ENCODE data around the gene PDE8A. TPM values are rescaled to one million over a fixed set of nuclear protein-coding genes. Genes with fewer than 3 reads are reported as not detected.

The PDE8A gene
- total RNA-seq, 1 donor from 2014 or later, result 17.4 TPM

DNA sequence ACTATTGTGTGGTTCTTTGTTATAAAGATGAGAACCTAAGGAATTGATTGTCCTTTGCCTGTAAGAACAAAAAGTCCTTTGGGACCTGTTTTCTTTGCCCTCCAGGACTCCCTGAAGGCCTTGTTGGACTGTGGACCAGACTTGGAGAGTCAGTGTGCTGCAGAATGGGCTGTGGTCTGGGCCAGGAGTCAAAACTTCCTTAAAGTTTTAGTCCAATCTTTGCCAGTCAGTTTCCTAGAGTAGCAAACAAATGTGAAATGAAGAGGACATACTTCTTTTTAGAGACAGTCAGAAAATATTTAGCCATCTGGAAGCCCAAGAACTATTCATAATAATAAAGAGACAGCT is 45.4 kb downstream of the PDE8A start:
- H3K4me3 Mint-ChIP-seq, result no peak overlapping the region
- peaks cover 52% of the 10 kb centered on the region for H3K4me1 Mint-ChIP-seq (ENCODE audit: low read depth)
- peaks cover 2% of the 10 kb centered on the region for H3K36me3 Mint-ChIP-seq (ENCODE audit: low read depth)
- no peak overlapping the region for H3K27ac Mint-ChIP-seq
- no peaks in the 10 kb centered on the region for H3K9me3 Mint-ChIP-seq
- no peak for DNase-seq (ENCODE audit: low spot score)
- intact Hi-C loops (cut with micrococcal nuclease), result no loop called here
- no peaks in the 10 kb centered on the region for H3K27me3 Mint-ChIP-seq (ENCODE audit: insufficient read depth)

DNA sequence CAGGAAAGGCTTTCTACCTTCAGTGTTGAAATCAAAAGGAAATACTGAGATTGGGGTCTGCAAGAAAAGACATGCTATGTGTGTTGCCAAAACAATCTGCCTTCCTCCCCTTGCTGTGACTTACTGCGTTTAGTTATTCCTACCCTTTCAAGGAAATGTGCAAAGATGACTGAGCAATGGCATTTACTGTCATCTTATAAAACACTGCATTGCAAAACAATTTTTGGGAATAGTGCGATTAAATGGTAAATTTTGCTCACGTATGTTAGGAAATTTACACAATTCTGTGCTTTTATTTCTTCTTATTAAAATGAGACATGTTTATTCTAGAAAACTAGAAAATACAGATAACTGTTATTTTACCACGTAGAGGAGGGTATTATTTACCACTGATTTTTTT is 45.8 kb downstream of the PDE8A start:
- Mint-ChIP-seq H3K4me1 (ENCODE audit: low read depth) (peaks cover 54% of the 10 kb centered on the region), H3K36me3 (ENCODE audit: low read depth) (peaks cover 2% of the 10 kb centered on the region), H3K9me3 (no peaks in the 10 kb centered on the region), H3K27me3 (ENCODE audit: insufficient read depth) (no peaks in the 10 kb centered on the region), H3K4me3 (no peak overlapping the region), H3K27ac (no peak overlapping the region)
- intact Hi-C loops (cut with micrococcal nuclease), result no loop called here
- no peak for DNase-seq (ENCODE audit: low spot score)

GRCh38 chr15:85028416-85028815 is 46.8 kb downstream of the PDE8A start:
- Mint-ChIP-seq H3K27ac (no peak overlapping the region), H3K9me3 (no peaks in the 10 kb centered on the region), H3K36me3 (ENCODE audit: low read depth) (peaks cover 2% of the 10 kb centered on the region), H3K27me3 (ENCODE audit: insufficient read depth) (no peaks in the 10 kb centered on the region), H3K4me1 (ENCODE audit: low read depth) (peaks cover 54% of the 10 kb centered on the region), H3K4me3 (no peak overlapping the region)
- intact Hi-C loops (cut with micrococcal nuclease), result no loop called here
- DNase-seq (ENCODE audit: low spot score), result no peak

DNA sequence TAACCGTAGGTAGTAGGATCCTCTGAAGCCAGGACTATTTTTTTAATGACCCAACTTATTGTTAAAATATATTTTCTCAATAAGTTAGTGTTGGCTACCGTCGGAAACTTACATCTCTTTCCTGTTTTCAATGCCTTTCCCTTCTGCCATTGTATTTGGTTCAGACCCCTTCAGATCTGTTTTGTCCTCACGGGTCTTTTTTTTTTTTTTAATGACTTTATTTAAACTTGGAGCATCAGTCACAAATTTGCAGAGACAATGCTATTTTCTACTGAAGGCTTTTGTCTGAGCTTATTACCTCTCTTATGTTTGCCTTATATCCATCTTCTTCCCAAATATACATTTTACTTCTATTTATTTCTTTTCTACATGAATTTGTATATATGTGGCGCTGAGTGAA is 47.6 kb downstream of the PDE8A start:
- no peaks in the 10 kb centered on the region for H3K9me3 Mint-ChIP-seq
- intact Hi-C loops (cut with micrococcal nuclease), result no loop called here
- no peak overlapping the region for H3K4me3 Mint-ChIP-seq

GRCh38 chr15:85030301-85030929 is 48.8 kb downstream of the PDE8A start:
- intact Hi-C loops (cut with micrococcal nuclease), result no loop called here
- no peaks in the 10 kb centered on the region for H3K27me3 Mint-ChIP-seq (ENCODE audit: insufficient read depth)
- DNase-seq (ENCODE audit: low spot score), result no peak
- no peaks in the 10 kb centered on the region for H3K9me3 Mint-ChIP-seq
- H3K4me3 Mint-ChIP-seq, result no peak overlapping the region
- peaks cover 47% of the 10 kb centered on the region for H3K4me1 Mint-ChIP-seq (ENCODE audit: low read depth)
- peaks cover 2% of the 10 kb centered on the region for H3K36me3 Mint-ChIP-seq (ENCODE audit: low read depth)
- no peak overlapping the region for H3K27ac Mint-ChIP-seq

More for the DNA sequence above, 47.6 kb downstream of the PDE8A start:
- H3K27ac Mint-ChIP-seq, result no peak overlapping the region
- H3K36me3 Mint-ChIP-seq (ENCODE audit: low read depth), result peaks cover 2% of the 10 kb centered on the region
- no peaks in the 10 kb centered on the region for H3K27me3 Mint-ChIP-seq (ENCODE audit: insufficient read depth)
- H3K4me1 Mint-ChIP-seq (ENCODE audit: low read depth), result peaks cover 54% of the 10 kb centered on the region
- no peak for DNase-seq (ENCODE audit: low spot score)

DNA sequence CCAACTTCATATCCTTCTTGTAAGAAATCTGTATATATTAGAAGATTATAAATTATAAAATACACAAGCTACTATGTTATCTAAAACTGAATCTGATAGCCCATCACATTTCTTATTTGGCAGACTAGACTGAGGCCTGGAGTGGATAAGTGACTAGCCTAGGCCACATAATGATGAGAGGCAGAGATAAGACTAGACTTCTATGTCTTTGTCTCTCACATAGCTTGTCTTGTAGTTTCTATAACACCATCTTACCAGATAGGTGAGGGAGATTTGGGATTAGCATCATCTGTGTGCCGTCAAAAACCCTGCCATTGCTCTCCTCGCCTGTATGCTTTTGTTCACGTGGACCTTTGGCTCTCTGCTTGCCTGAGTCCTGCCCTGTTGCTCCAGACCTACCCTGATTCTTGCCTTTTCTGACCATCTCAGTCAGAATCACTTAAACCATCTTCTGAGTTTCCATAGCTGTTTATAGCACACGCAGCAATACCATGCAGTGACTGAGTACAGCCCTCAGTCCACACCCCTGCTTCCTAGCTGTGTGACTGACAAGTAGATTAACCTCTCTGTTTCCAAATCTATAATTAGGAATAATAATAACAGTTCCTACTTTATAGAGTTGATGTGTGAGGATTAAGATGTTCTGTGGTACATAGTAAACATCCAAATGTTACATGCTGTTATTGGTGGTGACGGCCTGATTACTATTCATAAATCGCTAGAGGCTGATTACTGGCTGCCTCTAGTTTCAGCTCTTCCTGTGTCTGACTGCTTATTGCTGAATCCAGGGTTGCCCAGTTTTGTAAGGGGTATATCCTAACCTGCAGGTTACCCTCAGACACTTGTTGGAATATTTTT is 49.7 kb downstream of the PDE8A start:
- peaks cover 2% of the 10 kb centered on the region for H3K36me3 Mint-ChIP-seq (ENCODE audit: low read depth)
- H3K27me3 Mint-ChIP-seq (ENCODE audit: insufficient read depth), result no peaks in the 10 kb centered on the region
- no peak overlapping the region for H3K27ac Mint-ChIP-seq
- intact Hi-C loops (cut with micrococcal nuclease), result no loop called here
- H3K4me3 Mint-ChIP-seq, result no peak overlapping the region
- no peak for DNase-seq (ENCODE audit: low spot score)
- H3K4me1 Mint-ChIP-seq (ENCODE audit: low read depth), result peaks cover 39% of the 10 kb centered on the region
- H3K9me3 Mint-ChIP-seq, result no peaks in the 10 kb centered on the region

DNA sequence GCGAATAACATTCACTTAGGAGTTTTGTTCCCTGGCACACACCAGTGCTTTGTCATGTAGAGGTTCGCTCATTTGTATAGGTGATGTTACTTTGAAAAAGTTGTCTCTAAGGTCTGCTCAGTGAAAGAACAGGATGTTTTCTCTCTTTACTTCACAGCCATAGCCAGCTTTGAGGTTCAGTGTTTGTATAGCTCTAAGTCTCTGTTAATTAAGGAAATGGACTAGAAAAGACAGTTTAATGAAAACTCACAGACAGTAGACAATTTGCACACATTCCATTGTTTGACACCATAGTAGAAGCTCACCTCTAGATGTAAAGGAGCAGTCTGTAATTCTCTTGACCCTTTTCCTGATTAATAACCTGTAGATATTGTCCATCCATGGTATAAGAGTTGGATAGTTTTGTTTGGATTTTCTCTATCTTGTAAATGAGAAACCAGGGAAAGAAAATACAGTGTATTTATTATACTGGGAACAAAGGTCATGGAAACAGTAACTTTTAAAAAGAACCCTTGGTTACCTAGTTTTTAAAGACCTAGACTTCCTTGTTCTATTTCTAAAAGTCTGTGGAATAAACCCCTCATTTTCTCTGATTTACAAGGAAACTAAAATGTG is 50.4 kb downstream of the PDE8A start:
- peaks cover 2% of the 10 kb centered on the region for H3K36me3 Mint-ChIP-seq (ENCODE audit: low read depth)
- H3K4me1 Mint-ChIP-seq (ENCODE audit: low read depth), result peaks cover 39% of the 10 kb centered on the region
- no peak overlapping the region for H3K4me3 Mint-ChIP-seq
- no peaks in the 10 kb centered on the region for H3K9me3 Mint-ChIP-seq
- intact Hi-C loops (cut with micrococcal nuclease), result no loop called here
- no peak for DNase-seq (ENCODE audit: low spot score)
- H3K27me3 Mint-ChIP-seq (ENCODE audit: insufficient read depth), result no peaks in the 10 kb centered on the region
- H3K27ac Mint-ChIP-seq, result no peak overlapping the region

- DNase-seq (ENCODE audit: low spot score), result no peak
- Mint-ChIP-seq H3K9me3 (no peaks in the 10 kb centered on the region), H3K27me3 (ENCODE audit: insufficient read depth) (no peaks in the 10 kb centered on the region), H3K36me3 (ENCODE audit: low read depth) (peaks cover 2% of the 10 kb centered on the region), H3K4me1 (ENCODE audit: low read depth) (peaks cover 35% of the 10 kb centered on the region), H3K4me3 (no peak overlapping the region), H3K27ac (no peak overlapping the region)
- intact Hi-C loops (cut with micrococcal nuclease), result no loop called here
Measured at GRCh38 chr15:85033148-85033547, 51.5 kb downstream of the PDE8A start.

DNA sequence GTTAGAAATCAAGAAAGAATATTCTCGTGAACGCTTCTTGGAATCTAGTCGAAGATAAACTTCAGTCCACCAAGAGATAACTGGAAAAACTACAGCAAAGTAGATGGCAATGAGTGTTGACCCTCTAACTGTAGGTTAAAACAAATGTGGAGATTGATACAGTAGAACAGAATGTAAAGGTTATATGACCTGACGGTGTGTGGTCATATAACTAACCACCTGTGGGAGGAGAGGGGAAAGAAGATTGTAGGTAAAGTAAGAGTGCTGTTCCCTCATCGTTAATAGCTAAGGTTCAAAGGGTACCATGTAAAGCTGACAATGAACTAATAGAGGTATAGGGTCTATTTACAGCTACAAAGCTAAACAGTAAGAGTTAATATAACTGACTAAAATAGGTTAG is 52.6 kb downstream of the PDE8A start:
- DNase-seq (ENCODE audit: low spot score), result no peak
- Mint-ChIP-seq H3K27me3 (ENCODE audit: insufficient read depth) (no peaks in the 10 kb centered on the region), H3K4me3 (no peak overlapping the region), H3K4me1 (ENCODE audit: low read depth) (peaks cover 33% of the 10 kb centered on the region), H3K36me3 (ENCODE audit: low read depth) (no peaks in the 10 kb centered on the region), H3K9me3 (no peaks in the 10 kb centered on the region), H3K27ac (no peak overlapping the region)
- intact Hi-C loops (cut with micrococcal nuclease), result no loop called here

DNA sequence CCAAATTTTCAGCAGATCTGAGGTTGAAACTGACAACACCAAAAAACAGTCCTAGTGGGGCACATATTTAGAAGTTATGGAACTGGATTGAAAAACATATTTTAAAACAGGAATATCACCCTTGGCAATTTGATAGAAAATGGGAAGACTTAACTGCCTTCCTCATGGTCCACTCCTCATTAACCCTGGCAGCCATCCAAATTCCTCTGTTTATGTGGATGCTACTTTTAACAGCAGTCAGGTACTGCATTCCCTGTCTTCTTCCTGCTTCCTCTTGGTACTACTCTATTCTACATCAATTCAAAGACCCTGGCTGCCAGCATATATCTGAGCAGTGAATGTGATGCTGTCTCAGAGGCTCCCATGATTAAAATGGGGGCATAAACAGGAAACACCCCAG is 54.3 kb downstream of the PDE8A start:
- no peaks in the 10 kb centered on the region for H3K27me3 Mint-ChIP-seq (ENCODE audit: insufficient read depth)
- no peaks in the 10 kb centered on the region for H3K36me3 Mint-ChIP-seq (ENCODE audit: low read depth)
- H3K27ac Mint-ChIP-seq, result no peak overlapping the region
- intact Hi-C loops (cut with micrococcal nuclease), result no loop called here
- no peak for DNase-seq (ENCODE audit: low spot score)
- no peak overlapping the region for H3K4me3 Mint-ChIP-seq
- H3K9me3 Mint-ChIP-seq, result no peaks in the 10 kb centered on the region
- peaks cover 17% of the 10 kb centered on the region for H3K4me1 Mint-ChIP-seq (ENCODE audit: low read depth)

GRCh38 chr15:85036716-85037115 is 55.1 kb downstream of the PDE8A start:
- Mint-ChIP-seq H3K27me3 (ENCODE audit: insufficient read depth) (no peaks in the 10 kb centered on the region), H3K27ac (no peak overlapping the region), H3K9me3 (no peaks in the 10 kb centered on the region)

DNA sequence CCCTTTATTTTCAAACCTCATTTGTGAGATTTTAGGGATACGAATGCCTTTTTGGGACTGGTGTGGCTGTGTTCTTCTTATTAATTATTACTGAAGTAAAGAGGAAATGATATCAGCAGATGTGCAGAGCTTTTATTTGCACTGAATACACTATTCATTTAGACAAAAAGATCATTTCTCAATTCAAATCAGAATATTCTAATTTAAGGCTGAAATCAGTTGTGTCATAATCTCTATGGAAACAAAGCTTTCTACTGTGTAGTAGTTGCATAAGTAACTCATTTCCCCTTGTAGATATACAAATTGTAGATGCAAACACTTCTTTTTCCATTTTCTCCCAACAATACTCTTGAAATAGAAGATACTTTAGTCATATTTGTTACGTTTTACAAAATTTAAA is 56.0 kb downstream of the PDE8A start:
- Mint-ChIP-seq H3K4me1 (ENCODE audit: low read depth) (peaks cover 6% of the 10 kb centered on the region), H3K27me3 (ENCODE audit: insufficient read depth) (no peaks in the 10 kb centered on the region), H3K36me3 (ENCODE audit: low read depth) (no peaks in the 10 kb centered on the region), H3K27ac (no peak overlapping the region), H3K9me3 (no peaks in the 10 kb centered on the region), H3K4me3 (no peak overlapping the region)
- no peak for DNase-seq (ENCODE audit: low spot score)
- intact Hi-C loops (cut with micrococcal nuclease), result no loop called here

More at GRCh38 chr15:85036716-85037115, 55.1 kb downstream of the PDE8A start:
- Mint-ChIP-seq H3K4me3 (no peak overlapping the region), H3K36me3 (ENCODE audit: low read depth) (no peaks in the 10 kb centered on the region), H3K4me1 (ENCODE audit: low read depth) (peaks cover 11% of the 10 kb centered on the region)
- intact Hi-C loops (cut with micrococcal nuclease), result no loop called here
- DNase-seq (ENCODE audit: low spot score), result no peak

DNA sequence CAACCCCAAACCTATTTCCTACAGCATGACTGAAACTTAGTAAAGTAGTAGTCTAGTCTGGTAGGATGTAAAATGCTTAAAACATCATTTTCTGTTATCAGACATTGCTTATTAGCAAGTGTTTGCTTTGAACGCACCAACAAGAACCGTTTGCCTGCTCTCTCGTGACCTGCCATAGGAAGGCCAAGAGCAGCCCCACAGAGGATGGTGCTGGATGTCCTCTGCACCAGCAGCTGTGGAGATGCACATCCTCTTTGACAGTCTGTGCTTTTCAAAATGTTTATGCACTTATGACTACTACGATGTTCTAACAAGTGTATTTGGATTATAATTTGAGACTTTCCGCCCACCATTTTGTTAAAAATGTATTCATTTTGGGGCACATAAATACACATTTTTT is 59.6 kb downstream of the PDE8A start:
- Mint-ChIP-seq H3K27me3 (ENCODE audit: insufficient read depth) (no peaks in the 10 kb centered on the region), H3K9me3 (no peaks in the 10 kb centered on the region), H3K4me3 (no peak overlapping the region), H3K4me1 (ENCODE audit: low read depth) (peaks cover 18% of the 10 kb centered on the region), H3K36me3 (ENCODE audit: low read depth) (no peaks in the 10 kb centered on the region), H3K27ac (no peak overlapping the region)
- intact Hi-C loops (cut with micrococcal nuclease), result no loop called here
- no peak for DNase-seq (ENCODE audit: low spot score)
